NCI-H1930 (cell line): ENCODE data around the gene CCDC9.
A peak's percentile ranks its signal among the peaks of the same experiment; 100 is the strongest.
"Not testable (repeated sequence)": the region's sequence is repeated elsewhere in the genome, so short reads cannot be mapped to it uniquely, and the experiment has no call there.

Source experiments
- DNase-seq, 2 experiments: peaks; one replicate each; lab custom pipeline; 2025; lab: John Stamatoyannopoulos, UW

The CCDC9 gene

DNA sequence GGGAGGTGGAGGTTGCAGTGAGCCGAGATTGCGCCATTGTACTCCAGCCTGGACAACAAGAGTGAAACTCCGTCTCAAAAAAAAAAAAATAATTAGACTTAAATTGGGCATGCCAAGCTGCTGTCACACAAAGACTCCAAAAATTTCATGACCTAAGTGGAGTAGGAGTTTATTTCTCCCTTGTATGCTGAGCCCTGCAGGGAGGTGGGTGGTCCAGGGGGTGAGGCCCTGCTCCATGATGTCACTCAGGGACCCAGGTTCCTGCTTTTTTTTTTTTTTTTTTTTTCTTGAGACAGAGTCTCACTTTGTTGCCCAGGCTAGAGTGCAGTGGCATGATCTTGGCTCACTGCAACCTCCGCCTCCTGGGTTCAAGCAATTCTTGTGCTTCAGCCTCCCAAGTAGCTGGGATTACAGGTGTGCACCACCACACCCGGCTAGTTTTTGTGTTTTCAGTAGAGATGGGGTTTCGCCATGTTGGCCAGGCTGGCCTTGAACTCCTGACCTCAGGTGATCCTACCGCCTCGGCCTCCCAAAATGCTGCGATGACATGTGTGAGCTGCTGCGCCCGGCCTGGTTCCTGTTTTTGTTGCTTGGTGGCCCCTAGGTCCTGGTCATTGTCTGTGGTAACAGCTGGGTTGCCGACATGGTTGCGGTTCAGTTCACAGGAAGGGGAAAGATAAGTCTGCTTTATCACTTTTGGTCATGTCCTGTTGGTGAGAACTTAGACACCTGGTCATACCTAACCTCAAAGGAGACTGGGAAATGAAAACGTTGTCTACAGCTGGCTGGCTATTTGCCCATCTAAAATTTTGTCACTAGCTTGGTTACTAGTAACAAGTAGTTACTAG lies 5.8 kb downstream of the CCDC9 start:
- not testable (repeated sequence) for DNase-seq

DNA sequence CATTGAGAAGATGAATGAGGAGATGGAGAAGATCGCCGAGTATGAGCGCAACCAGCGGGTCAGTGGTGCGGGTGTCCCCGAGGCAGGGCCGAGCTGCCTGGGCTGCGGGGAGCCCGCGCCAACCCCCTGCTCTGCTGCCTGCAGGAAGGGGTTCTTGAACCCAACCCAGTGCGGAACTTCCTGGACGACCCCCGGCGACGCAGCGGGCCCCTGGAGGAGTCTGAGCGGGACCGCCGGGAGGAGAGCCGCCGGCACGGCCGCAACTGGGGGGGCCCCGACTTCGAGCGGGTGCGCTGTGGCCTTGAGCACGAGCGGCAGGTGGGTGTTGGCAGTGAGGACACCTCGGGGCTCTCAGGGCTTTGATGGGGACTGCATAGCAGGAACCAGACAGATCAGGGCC lies 8.3 kb downstream of the CCDC9 start:
- DNase-seq = no peak

GRCh38 chr19:47266401-47266941 lies 10.1 kb downstream of the CCDC9 start:
- no peak for DNase-seq

DNA sequence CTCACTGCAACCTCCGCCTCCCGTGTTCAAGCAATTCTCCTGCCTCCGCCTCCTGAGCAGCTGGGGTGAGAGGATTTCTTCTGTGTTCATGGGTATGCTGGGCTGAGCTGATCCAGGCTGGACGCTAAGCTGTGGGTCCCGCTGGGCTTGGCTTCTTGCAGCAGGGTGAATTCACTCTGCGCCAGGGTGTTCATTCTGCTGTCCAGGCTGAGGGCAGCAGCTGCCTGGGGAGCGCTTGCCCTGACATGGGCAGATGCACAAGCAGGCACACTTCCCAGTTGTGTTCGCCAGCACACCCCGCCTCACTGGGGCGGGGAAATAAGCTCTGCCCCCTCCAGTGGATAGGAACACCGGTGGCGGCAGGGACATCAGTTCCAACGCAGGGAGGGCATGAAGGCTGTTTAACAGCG lies 11.0 kb downstream of the CCDC9 start:
- no peak for DNase-seq

GRCh38 chr19:47268028-47268427 lies 11.7 kb downstream of the CCDC9 start:
- no peak for DNase-seq

DNA sequence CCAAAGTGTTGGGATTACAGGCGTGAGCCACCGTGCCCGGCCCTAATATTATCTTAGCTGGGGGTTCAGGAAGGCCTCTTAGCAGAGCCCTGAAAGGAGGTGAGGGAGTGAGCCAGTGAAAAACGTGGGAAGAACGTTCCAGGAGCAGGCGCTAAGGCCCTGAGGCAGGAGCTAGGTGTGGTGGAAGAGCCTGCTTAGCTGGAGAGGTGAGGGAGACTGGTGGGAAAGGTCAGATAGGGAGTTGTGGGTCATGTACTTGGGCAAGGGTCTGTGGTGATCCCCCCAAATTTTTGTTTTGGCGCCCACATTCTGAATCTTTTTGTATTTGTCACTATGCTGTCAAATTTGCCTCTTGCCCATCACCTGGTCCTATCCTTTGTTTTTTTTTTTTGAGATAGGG lies 13.3 kb downstream of the CCDC9 start:
- DNase-seq = no peak

- DNase-seq = no peak
Measured at GRCh38 chr19:47270408-47270807, 14.1 kb downstream of the CCDC9 start.

DNA sequence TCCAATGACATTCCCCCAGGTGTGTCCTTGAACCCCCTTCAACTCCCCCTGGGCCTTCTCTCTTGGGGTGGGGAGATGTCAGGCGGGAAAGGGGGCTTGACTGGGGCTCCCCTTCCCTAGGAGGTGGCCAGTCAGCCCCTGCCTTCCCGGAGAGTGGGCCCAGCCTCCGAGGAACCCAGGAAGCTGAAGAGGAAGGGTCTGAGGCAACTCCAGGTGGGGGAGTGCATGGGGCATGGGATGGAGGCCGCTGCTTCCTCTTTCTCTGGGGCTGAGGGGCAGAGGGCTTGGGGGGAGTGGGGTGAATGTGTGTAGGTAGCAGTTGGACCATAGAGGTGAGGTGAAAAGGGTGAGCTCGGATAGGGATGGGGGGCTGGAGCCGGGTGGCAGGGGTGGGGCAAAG lies 15.6 kb downstream of the CCDC9 start:
- DNase-seq = no peak

GRCh38 chr19:47272448-47273312 lies 16.4 kb downstream of the CCDC9 start:
- DNase-seq = no peak

GRCh38 chr19:47273313-47274070 lies 17.2 kb downstream of the CCDC9 start:
- peak; percentile 83 to 88 for DNase-seq

DNA sequence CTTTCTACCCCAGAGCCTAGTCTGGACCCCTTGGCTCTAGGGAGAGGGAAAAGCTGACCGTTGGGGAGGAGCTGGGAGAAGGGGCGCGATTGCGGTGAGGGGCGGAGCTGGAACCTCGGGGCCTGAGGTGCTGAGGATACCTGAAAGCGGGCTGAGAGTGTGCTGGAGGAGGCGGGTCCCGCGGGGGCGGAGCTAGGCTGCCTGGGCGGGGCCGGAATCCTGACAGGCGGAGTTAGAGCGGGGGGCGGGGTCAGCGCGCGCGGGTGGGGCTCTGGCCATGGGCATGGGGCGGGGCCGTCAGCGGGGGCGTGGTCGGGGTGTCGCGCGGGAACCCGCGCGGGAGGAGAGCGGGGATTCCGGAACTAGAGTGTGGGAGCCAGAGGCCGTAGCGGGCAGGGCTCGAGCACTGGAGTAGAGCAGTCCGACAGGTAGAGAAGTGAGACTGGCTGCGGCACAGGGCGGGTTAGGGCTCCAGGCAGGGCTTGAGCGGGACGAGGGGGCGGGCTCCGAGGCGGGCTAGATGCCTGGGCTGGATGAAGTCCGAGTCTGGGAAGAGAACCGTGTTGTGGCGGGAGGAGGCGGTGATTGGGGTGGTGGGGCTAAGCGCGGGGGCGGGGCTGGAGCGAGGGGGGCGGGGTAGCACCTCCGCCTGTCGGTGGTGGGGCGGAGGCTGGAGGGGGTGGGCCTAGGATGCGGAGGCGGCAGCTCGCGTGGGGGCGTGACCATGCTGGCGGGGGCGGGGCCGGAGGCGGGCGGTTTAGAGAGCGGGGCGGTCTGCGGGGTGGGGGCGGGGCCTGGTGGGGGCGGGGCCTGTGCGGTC lies 18.0 kb downstream of the CCDC9 start, which contains the start of gene INAFM1:
Gene INAFM1, plus strand, starts transcription at position 815 of the 820 bp plus-strand sequence. CDS start 35 bp downstream, outside the sequence.
- peak; percentile 92 to 93 for DNase-seq

DNA sequence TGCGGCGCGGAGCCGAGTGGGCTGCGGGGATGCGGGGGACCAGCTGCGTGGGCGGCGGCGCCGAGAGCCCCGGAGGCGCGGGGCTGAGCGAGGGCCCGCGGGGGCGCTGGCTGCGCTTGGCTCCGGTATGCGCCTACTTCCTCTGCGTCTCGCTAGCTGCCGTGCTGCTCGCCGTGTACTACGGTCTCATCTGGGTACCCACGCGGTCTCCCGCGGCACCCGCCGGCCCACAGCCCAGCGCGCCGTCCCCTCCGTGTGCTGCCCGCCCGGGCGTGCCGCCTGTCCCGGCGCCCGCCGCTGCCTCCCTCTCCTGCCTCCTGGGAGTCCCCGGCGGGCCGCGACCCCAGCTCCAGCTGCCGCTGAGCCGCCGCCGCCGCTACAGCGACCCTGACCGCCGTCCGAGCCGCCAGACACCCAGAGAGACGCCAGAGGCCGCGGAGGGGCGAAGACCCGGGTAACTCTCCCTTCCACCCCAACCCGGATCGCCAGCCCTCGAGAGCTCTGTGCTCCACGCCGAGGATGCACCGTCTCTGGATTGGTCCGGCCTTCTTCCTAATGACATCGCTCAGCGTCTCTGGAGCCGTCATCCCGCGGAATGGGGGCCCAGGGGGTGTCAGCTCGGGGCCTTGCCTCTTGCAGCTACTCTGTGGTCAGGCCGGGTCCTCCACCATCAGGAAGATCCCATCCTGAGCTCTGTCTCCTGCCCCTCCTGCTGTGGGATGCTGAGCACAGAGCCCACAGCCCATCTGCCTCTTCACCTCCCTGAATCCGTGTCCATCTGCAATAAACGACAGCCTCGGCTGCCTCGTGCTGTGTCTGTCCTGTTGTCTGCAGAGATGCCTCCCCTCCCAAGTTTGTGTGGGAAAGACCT lies 18.8 kb downstream of the CCDC9 start:
- peak in 1 of 2 experiments; percentile 27 for DNase-seq

DNA sequence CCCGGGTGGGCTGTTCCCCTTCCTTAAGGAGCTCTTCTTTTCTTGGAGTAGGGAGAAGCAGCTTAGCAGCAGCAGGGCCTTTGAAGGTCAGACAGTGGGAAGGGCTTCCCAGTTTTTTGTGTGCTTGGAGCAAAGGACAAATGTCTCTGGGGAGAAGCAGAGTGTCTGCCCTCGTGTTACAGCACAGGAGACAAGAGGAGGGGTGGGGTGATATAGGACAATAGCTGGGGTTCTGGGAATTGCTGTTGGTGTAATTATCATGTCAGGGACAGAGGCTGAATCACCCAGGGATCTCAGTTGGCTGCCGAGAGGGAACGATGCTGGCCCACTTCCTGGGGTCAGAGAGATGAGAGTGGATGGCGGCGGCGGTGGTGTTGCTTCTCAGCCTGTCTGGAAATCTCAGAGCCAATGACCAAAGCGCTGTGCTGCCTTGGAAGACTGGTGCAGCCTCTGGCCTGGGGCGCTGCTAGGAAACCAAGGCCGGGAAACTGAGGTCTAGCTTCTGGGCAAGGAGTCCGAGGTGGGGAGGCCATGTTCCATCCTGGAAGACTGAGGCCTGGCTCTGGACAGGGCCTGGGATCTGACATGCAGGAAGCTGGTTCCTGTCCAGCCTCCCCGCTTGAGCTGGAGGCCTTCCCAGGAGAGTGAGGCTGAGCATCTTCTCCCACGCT lies 19.6 kb downstream of the CCDC9 start:
- no peak for DNase-seq

DNA sequence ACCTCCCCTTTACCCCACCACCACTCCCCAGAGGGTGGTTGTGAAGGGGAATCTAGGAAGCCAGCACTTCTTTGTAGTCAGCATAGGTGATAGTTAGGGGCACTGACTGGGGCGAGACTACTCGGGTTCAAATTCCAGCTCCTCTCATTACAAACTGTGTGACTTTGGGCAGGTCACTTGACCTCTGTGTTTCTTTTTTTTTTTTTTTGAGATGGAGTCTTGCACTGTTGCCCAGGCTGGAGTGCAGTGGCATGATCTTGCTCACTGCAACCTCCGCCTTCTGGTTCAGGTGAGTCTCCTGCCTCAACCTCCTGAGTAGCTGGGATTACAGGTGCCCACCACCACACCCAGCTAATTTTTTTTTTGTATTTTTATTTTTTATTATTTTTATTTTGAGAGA lies 20.2 kb downstream of the CCDC9 start:
- not testable (repeated sequence) for DNase-seq

- DNase-seq = no peak
Measured at GRCh38 chr19:47280183-47280797, 24.0 kb downstream of the CCDC9 start.

DNA sequence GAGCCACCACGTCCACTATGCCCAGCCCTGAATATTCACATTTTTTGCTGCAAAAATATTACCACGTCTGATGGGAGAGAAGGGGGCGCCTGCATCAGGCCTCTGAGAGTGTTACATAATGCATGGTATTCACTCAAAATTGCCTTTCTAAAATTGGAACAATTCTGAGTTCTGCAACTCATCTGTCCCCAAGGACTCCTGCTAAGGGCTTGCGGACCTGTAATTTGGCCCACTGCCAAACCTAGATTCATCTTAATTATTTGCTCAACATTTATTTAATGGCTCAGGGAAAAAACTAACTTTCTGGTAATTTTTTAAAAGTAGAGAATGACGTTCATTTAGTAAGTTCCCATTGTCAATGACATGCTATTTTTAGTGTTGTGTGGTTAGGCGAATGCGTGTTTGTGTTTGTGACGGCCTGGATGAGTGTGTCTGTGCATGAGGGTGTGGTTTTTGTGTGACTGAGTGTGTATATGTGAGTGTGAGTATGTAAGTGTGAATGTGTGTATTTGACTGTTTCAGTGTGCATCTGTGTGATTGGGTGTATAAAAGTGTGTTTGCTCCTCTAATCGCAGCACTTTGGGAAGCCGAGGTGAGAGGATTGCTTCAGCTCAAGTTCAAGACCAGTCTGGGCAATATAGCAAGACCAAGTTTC lies 27.2 kb downstream of the CCDC9 start:
- DNase-seq = no peak

DNA sequence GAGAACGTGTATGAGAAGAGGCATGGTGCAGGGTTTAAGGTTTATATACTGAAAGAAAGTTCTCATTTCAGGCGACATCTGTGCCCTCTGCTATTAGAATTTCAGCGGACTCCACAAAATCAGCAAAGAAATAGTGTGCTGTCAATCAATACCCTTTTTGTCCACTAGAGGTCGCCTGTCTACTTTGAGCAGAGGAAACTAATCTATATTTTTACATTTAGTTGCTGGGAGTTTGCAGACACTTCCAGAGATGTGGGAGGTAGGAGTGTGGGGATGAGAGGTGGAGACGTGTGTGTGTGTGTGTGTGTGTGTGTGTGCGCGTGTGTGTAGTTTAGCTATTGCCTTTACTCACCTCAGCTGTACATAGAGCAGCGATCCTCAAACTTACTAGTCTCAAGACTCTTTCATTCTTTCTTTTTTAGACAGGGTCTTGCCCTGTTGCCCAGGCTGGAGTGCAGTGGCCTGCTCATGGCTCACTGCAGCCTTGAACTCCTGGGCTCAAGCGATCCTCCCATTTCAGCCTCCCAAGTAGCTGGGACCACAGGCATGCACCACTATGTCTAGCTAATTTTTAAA lies 28.1 kb downstream of the CCDC9 start:
- DNase-seq = peak in 1 of 2 experiments; percentile 54

DNA sequence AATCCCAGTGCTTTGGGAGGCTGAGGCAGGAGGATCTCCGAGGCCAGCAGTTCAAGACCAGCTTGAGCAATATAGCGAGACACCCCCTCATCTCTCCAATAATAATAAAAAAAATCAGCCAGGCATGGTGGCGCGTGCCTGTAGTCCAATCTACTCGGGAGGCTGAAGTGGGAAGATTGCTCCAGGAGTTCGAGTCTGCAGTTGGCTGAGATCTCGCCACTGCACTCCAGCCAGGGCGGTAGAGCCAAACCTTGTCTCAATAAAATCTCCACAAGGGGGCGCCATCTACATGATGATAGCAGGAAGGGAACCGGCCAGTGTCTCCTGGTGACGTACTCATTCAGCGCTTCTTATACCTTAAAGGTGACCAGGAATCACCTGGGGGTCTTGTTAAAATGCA lies 39.7 kb downstream of the CCDC9 start:
- DNase-seq = peak; percentile 78 to 92
